ENCODE results near the gene OR6K3. TPM values are rescaled to one million over a fixed set of nuclear protein-coding genes. Genes with fewer than 3 reads are reported as not detected.

The OR6K3 gene
- total RNA-seq, 4 donors from 2014 or later: not detected

- Histone ChIP-seq H3K4me1 (no peaks in the 10 kb centered on the region), H3K27me3 (no peaks in the 10 kb centered on the region), H3K4me3 (no peak overlapping the region), H3K9me3 (no peaks in the 10 kb centered on the region), H3K27ac (no peak overlapping the region), H3K36me3 (no peaks in the 10 kb centered on the region)
- no peak for TF ChIP-seq EP300 (IDR thresholded peaks at IDR 0.05)
- TF ChIP-seq POLR2A (IDR thresholded peaks at IDR 0.05): no peak
- TF ChIP-seq, protein P1, sequence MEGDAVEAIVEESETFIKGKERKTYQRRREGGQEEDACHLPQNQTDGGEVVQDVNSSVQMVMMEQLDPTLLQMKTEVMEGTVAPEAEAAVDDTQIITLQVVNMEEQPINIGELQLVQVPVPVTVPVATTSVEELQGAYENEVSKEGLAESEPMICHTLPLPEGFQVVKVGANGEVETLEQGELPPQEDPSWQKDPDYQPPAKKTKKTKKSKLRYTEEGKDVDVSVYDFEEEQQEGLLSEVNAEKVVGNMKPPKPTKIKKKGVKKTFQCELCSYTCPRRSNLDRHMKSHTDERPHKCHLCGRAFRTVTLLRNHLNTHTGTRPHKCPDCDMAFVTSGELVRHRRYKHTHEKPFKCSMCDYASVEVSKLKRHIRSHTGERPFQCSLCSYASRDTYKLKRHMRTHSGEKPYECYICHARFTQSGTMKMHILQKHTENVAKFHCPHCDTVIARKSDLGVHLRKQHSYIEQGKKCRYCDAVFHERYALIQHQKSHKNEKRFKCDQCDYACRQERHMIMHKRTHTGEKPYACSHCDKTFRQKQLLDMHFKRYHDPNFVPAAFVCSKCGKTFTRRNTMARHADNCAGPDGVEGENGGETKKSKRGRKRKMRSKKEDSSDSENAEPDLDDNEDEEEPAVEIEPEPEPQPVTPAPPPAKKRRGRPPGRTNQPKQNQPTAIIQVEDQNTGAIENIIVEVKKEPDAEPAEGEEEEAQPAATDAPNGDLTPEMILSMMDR (IDR thresholded peaks at IDR 0.05): no peak
- DNase-seq (ENCODE audit: low spot score in 2 of 2): no peak
- 80 to 81% methylated on average over 4 of the region's 4 CpGs for WGBS, 2 donors
Observed at GRCh38 chr1:158731707-158732106, 11.2 kb upstream of the OR6K3 start.

DNA sequence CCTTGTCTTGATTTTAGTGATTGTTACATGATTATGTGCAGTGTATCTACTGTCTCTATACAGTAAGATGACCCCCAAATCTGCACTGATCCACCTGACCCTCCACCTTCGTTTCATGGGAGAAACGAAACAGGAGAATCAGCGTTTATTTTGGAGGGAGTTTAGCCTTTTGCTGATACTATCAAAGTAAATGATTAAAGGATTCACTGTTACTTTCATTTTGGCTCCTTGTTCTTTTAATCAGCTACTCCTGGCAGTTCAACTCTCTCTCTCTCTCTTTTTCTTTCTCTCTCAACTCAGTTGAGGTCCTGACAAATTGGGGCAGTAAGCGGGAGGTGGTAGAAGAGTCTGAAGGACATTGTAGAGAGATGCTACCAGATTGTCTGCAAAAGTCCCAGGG, 9.9 kb upstream of the OR6K3 start:
- TF ChIP-seq EP300 (IDR thresholded peaks at IDR 0.05): no peak
- no peak for TF ChIP-seq POLR2A (IDR thresholded peaks at IDR 0.05)
- TF ChIP-seq, protein P1 (IDR thresholded peaks at IDR 0.05): no peak

DNA sequence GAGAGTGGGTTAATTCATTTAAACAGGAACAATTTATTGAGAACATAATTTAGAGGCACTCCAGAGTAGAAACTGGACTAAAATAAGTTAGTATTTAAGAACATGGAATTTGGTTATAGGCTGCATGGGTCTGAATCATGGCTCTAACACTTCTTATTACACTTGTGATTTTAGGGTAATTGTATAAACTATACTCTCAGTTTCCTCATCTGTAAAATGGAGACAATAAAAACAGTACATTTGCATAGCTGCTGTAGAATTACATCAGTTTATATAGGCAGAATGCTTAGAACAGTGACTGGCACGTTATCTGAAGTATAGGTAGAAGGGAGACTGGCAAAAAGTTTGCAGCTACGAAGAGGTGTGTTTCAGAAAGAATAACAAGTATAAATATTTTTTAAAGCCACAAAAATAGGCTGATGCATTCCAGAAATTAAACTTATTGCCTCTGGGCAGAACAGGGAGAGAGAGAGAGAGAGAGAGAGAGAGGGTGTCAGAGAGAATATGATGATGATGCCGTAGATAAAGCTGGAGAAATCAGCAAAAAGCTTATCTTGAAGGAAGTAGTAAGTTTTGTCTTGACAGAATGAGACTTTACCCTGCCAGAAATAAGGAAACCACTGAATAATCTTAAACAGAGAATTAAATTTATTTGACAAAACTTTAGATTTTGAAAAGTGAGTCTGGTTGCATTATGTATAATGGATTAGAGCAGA, 8.1 kb upstream of the OR6K3 start:
- Histone ChIP-seq H3K27me3 (no peaks in the 10 kb centered on the region), H3K4me1 (no peaks in the 10 kb centered on the region), H3K27ac (no peak overlapping the region), H3K4me3 (no peak overlapping the region), H3K9me3 (no peaks in the 10 kb centered on the region), H3K36me3 (no peaks in the 10 kb centered on the region)
- TF ChIP-seq POLR2A (IDR thresholded peaks at IDR 0.05): no peak
- TF ChIP-seq, protein P1 (IDR thresholded peaks at IDR 0.05): no peak
- no peak for TF ChIP-seq EP300 (IDR thresholded peaks at IDR 0.05)
- DNase-seq (ENCODE audit: low spot score in 2 of 2): no peak
- 67 to 75% methylated on average over 3 of the region's 3 CpGs for WGBS, 2 donors

More for the DNA sequence above, 9.9 kb upstream of the OR6K3 start:
- no peaks in the 10 kb centered on the region for H3K4me1 ChIP-seq
- no peaks in the 10 kb centered on the region for H3K27me3 ChIP-seq
- no peaks in the 10 kb centered on the region for H3K9me3 ChIP-seq
- no peak overlapping the region for H3K4me3 ChIP-seq
- H3K36me3 ChIP-seq: no peaks in the 10 kb centered on the region
- WGBS, 2 donors: 80 to 84% methylated on average over 4 of the region's 4 CpGs
- no peak overlapping the region for H3K27ac ChIP-seq
- no peak for DNase-seq (ENCODE audit: low spot score in 2 of 2)

DNA sequence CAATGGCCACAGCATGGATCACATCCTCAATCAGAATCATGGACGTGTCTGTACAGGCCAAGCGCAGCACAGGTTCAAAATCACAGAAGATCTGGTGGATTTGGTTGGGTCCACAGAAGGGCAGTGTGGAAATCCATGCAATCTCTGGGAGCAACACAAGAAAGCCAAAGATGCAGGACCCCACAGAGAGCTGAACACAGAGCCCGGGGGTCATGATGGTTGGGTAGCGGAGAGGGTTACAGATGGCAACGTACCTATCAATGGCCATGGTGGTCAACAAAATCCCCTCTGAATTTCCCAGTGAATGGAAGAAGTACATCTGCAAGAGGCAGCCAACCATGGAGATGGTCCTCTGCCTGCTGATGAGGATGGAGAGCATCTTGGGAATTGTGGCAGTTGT, 3.9 kb upstream of the OR6K3 start:
- no peak for DNase-seq (ENCODE audit: low spot score in 2 of 2)
- Histone ChIP-seq H3K36me3 (no peaks in the 10 kb centered on the region), H3K9me3 (no peaks in the 10 kb centered on the region), H3K27ac (no peak overlapping the region), H3K4me3 (no peak overlapping the region), H3K27me3 (no peaks in the 10 kb centered on the region), H3K4me1 (no peaks in the 10 kb centered on the region)
- 90 to 98% methylated on average over 5 of the region's 5 CpGs for WGBS, 2 donors
- no peak for TF ChIP-seq POLR2A (IDR thresholded peaks at IDR 0.05)
- TF ChIP-seq EP300 (IDR thresholded peaks at IDR 0.05): no peak
- TF ChIP-seq, protein P1 (IDR thresholded peaks at IDR 0.05): no peak

- 55 to 58% methylated on average over 3 of the region's 3 CpGs for WGBS, 2 donors
- Histone ChIP-seq H3K9me3 (no peaks in the 10 kb centered on the region), H3K27me3 (no peaks in the 10 kb centered on the region), H3K4me1 (no peaks in the 10 kb centered on the region), H3K36me3 (no peaks in the 10 kb centered on the region), H3K4me3 (no peak overlapping the region), H3K27ac (no peak overlapping the region)
- no peak for TF ChIP-seq POLR2A (IDR thresholded peaks at IDR 0.05)
- TF ChIP-seq EP300 (IDR thresholded peaks at IDR 0.05): no peak
- TF ChIP-seq, protein P1 (IDR thresholded peaks at IDR 0.05): no peak
- DNase-seq (ENCODE audit: low spot score in 2 of 2): no peak
Observed at GRCh38 chr1:158719664-158720063, 856 bp downstream of the OR6K3 start.

All from tibial nerve (tissue), 4 donors.